ENCODE data around the gene GABRR2. TPM values are rescaled to one million over a fixed set of nuclear protein-coding genes. Genes with fewer than 3 reads are reported as not detected.

GABRR2 gene
- total RNA-seq, 1 experiment from 2014 or later, result 0.36 TPM

- Histone ChIP-seq H3K9me3 (ENCODE audit: low read length) (no peaks in the 10 kb centered on the region), H3K4me3 (ENCODE audit: low read length) (no peak overlapping the region), H3K4me2 (ENCODE audit: low read length) (no peak overlapping the region), H3K9ac (ENCODE audit: low read length) (no peak overlapping the region), H3K27me3 (ENCODE audit: low read length) (peaks cover 4% of the 10 kb centered on the region; the same call in 1 of the 2 replicates), H2AFZ (ENCODE audit: low read length) (no peak overlapping the region), H3K27ac (ENCODE audit: low read length) (no peak overlapping the region), H3K79me2 (ENCODE audit: low read length) (no peaks in the 10 kb centered on the region), H3K4me1 (ENCODE audit: insufficient read depth, low read length) (no peaks in the 10 kb centered on the region), H4K20me1 (ENCODE audit: low read length) (no peaks in the 10 kb centered on the region), H3K36me3 (ENCODE audit: low read depth, low read length) (no peaks in the 10 kb centered on the region), H3F3A (ENCODE audit: low read length, unreplicated experiment) (no peaks in the 10 kb centered on the region), H3K9me2 (replicated peaks; ENCODE audit: low read length) (no peaks in the 10 kb centered on the region)
- TF ChIP-seq EZH2phosphoT487 (IDR thresholded peaks at IDR 0.05; ENCODE audit: borderline replicate concordance, low read length) (no peak), CTCF (conservative IDR thresholded peaks at IDR 0.05; ENCODE audit: low read depth, low read length) (no peak), EZH2 (IDR thresholded peaks at IDR 0.05; ENCODE audit: low read length, unreplicated experiment) (no peak)
- DNase-seq (no peak), ATAC-seq (no peak)
- ChIA-PET CTCF (no interaction called here), POLR2A (ENCODE audit: unreplicated experiment) (no interaction called here)
- no TSS peak for BruUV-seq (replicated peaks)
- intact Hi-C loops (cut with micrococcal nuclease), result no loop called here
Measured at GRCh38 chr6:89215391-89215790, 99.7 kb downstream of the GABRR2 start.

- CTCF ChIA-PET, result no interaction called here
- Histone ChIP-seq H3K4me1 (ENCODE audit: insufficient read depth, low read length) (no peaks in the 10 kb centered on the region), H3F3A (ENCODE audit: low read length, unreplicated experiment) (no peaks in the 10 kb centered on the region), H3K9me2 (replicated peaks; ENCODE audit: low read length) (no peaks in the 10 kb centered on the region), H3K9me3 (ENCODE audit: low read length) (no peaks in the 10 kb centered on the region), H3K27me3 (ENCODE audit: low read length) (peaks cover 4% of the 10 kb centered on the region; the same call in 1 of the 2 replicates), H3K4me3 (ENCODE audit: low read length) (no peak overlapping the region), H3K27ac (ENCODE audit: low read length) (no peak overlapping the region), H3K9ac (ENCODE audit: low read length) (no peak overlapping the region), H3K4me2 (ENCODE audit: low read length) (no peak overlapping the region), H2AFZ (ENCODE audit: low read length) (no peak overlapping the region), H3K36me3 (ENCODE audit: low read depth, low read length) (no peaks in the 10 kb centered on the region), H3K79me2 (ENCODE audit: low read length) (no peaks in the 10 kb centered on the region), H4K20me1 (ENCODE audit: low read length) (no peaks in the 10 kb centered on the region)
- POLR2A ChIA-PET (ENCODE audit: unreplicated experiment), result no interaction called here
- intact Hi-C loops (cut with micrococcal nuclease), result no loop called here
- no TSS peak for BruUV-seq (replicated peaks)
- ATAC-seq (no peak), DNase-seq (no peak)
- TF ChIP-seq EZH2 (IDR thresholded peaks at IDR 0.05; ENCODE audit: low read length, unreplicated experiment) (no peak), CTCF (conservative IDR thresholded peaks at IDR 0.05; ENCODE audit: low read depth, low read length) (no peak), EZH2phosphoT487 (IDR thresholded peaks at IDR 0.05; ENCODE audit: borderline replicate concordance, low read length) (no peak)
Measured at GRCh38 chr6:89214197-89214596, 100.9 kb downstream of the GABRR2 start.

GRCh38 chr6:89212472-89212871 is 102.6 kb downstream of the GABRR2 start:
- ChIA-PET POLR2A (ENCODE audit: unreplicated experiment) (no interaction called here), CTCF (no interaction called here)
- Histone ChIP-seq H3F3A (ENCODE audit: low read length, unreplicated experiment) (no peaks in the 10 kb centered on the region), H3K9ac (ENCODE audit: low read length) (no peak overlapping the region), H3K9me3 (ENCODE audit: low read length) (no peaks in the 10 kb centered on the region), H3K9me2 (replicated peaks; ENCODE audit: low read length) (no peaks in the 10 kb centered on the region), H3K27me3 (ENCODE audit: low read length) (no peaks in the 10 kb centered on the region), H4K20me1 (ENCODE audit: low read length) (no peaks in the 10 kb centered on the region), H3K4me3 (ENCODE audit: low read length) (no peak overlapping the region), H3K79me2 (ENCODE audit: low read length) (no peaks in the 10 kb centered on the region), H3K4me1 (ENCODE audit: insufficient read depth, low read length) (no peaks in the 10 kb centered on the region), H3K4me2 (ENCODE audit: low read length) (no peak overlapping the region), H2AFZ (ENCODE audit: low read length) (no peak overlapping the region), H3K36me3 (ENCODE audit: low read depth, low read length) (no peaks in the 10 kb centered on the region), H3K27ac (ENCODE audit: low read length) (no peak overlapping the region)
- no peak for TF ChIP-seq EZH2phosphoT487 (IDR thresholded peaks at IDR 0.05; ENCODE audit: borderline replicate concordance, low read length)
- intact Hi-C loops (cut with micrococcal nuclease), result no loop called here
- no TSS peak for BruUV-seq (replicated peaks)
- ATAC-seq (no peak), DNase-seq (no peak)
